K562 (cell line): ENCODE data around the gene ERCC2. TPM values are rescaled to one million over a fixed set of nuclear protein-coding genes. Genes with fewer than 3 reads are reported as not detected.
A peak's percentile ranks its signal among the peaks of the same experiment; 100 is the strongest.

ENCODE experiments used
- ATAC-seq: fragments of 200-7000 bp; cut with Tn5 transposase; 3 replicates; pipeline ENCODE4 v1.9.1; 2020; ENCODE audit warnings: moderate library complexity
- BruUV-seq: library from RNA; stranded (reverse); fragments of 400-500 nt; replicated peaks from 2 replicates; lab custom pipeline; 2021; lab: Mats Ljungman, UMichigan
- CTCF ChIA-PET: fragments of 300-600 bp; formaldehyde crosslinking; extraction: SDS; loops from one replicate; lab custom pipeline; 2021; ENCODE audit warnings: low intra/inter-chr PET ratio; lab: Yijun Ruan, JAX
- POLR2A ChIA-PET: fragments of 300-600, 350-650 bp; sonication (Branson Sonifier 250); formaldehyde crosslinking; extraction: SDS; loops from one replicate; lab custom pipeline; 2021; ENCODE audit warnings: antibody characterized with exemption, inconsistent platforms; lab: Yijun Ruan, JAX
- DNase-seq, 4 experiments: peaks; one replicate each; pipeline versions ENCODE4 v3.0.0 to v3.0.0-alpha.2; 2011 to 2018; ENCODE audit warnings: low spot score in 3 of 4, mixed read lengths in 3 of 4; ENCODE audit errors: extremely low read depth in 1 of 4
- FAIRE-seq: peaks from 2 replicates; lab custom pipeline; 2011; peaks lifted over from hg19 to GRCh38; lab: Jason Lieb, UNC
- H2AFZ ChIP-seq: 2 replicates; pipeline ENCODE4 v1.6.0; 2011; ENCODE audit warnings: low read depth, low read length, control low read depth, inconsistent platforms
- H3K27ac ChIP-seq: fragments of 200-600 bp; 3 replicates; pipeline ENCODE4 v1.8.0; 2011; ENCODE audit warnings: low read depth, mild to moderate bottlenecking, control low read depth, inconsistent platforms, low read length, moderate library complexity, mixed read lengths; ENCODE audit errors: extremely low read depth
- H3K27me3 ChIP-seq, 2 experiments: fragments of 300-600 bp in 1 of 2; 2 replicates in 1 of 2; 3 replicates in 1 of 2; pipeline versions ENCODE4 v1.6.0 to v1.8.0; 2011; ENCODE audit warnings: inconsistent platforms in 2 of 2, low read length in 2 of 2, mild to moderate bottlenecking in 1 of 2, mixed read lengths in 1 of 2, moderate library complexity in 1 of 2; ENCODE audit not compliant: control insufficient read depth in 2 of 2, insufficient read depth in 2 of 2
- H3K36me3 ChIP-seq: fragments of 300-600 bp; 3 replicates; pipeline ENCODE4 v1.8.0; 2011; ENCODE audit warnings: mild to moderate bottlenecking, low read length, inconsistent platforms; ENCODE audit not compliant: control insufficient read depth, insufficient read depth
- H3K4me1 ChIP-seq, 2 experiments: fragments of 200-600 bp in 1 of 2; replicated peaks in 1 of 2; 2 replicates in 1 of 2; 3 replicates in 1 of 2; pipeline versions ENCODE4 v1.5.1 to v1.8.0; 2011; ENCODE audit warnings: inconsistent platforms in 2 of 2, low read length in 2 of 2, mild to moderate bottlenecking in 1 of 2, mixed read lengths in 1 of 2, moderate library complexity in 1 of 2; ENCODE audit not compliant: control insufficient read depth in 2 of 2, insufficient read depth in 2 of 2
- H3K4me2 ChIP-seq: 2 replicates; pipeline ENCODE4 v1.6.1; 2011; ENCODE audit warnings: low read length, control low read depth, inconsistent platforms, mixed read lengths; ENCODE audit not compliant: insufficient read depth
- H3K4me3 ChIP-seq: fragments of 200-600 bp; sonication (generic), shearing (Covaris generic); 2 replicates; pipeline ENCODE4 v1.5.1; 2016; ENCODE audit warnings: control low read depth, inconsistent platforms
- H3K79me2 ChIP-seq: fragments of 200-600 bp; 3 replicates; pipeline ENCODE4 v1.8.0; 2011; ENCODE audit warnings: low read length, inconsistent platforms; ENCODE audit not compliant: control insufficient read depth, insufficient read depth
- H3K9ac ChIP-seq, 2 experiments: 2 replicates each; pipeline versions ENCODE4 v1.6.0 to v1.6.1; 2011; ENCODE audit warnings: low read depth in 2 of 2, low read length in 2 of 2, control low read depth in 1 of 2, inconsistent platforms in 1 of 2, mild to moderate bottlenecking in 1 of 2, mixed read lengths in 1 of 2; ENCODE audit not compliant: insufficient read depth in 1 of 2
- H3K9me1 ChIP-seq: one replicate; pipeline ENCODE4 v1.6.0; 2011; ENCODE audit warnings: inconsistent platforms, mild to moderate bottlenecking, low read length, moderate library complexity; ENCODE audit not compliant: control insufficient read depth, insufficient read depth
- H3K9me3 ChIP-seq: replicated peaks from 2 replicates; pipeline ENCODE4 v1.5.1; 2011; ENCODE audit warnings: low read depth, low read length, inconsistent platforms; ENCODE audit not compliant: control insufficient read depth, insufficient read depth
- H4K20me1 ChIP-seq: replicated peaks from 2 replicates; pipeline ENCODE4 v1.6.1; 2011; ENCODE audit warnings: low read length, inconsistent platforms, mixed read lengths; ENCODE audit not compliant: control insufficient read depth, insufficient read depth
- ATF1 ChIP-seq, 2 experiments: fragments of 450-650 bp in 1 of 2; IDR thresholded peaks; 2 replicates each; pipeline ENCODE4 v1.6.1; 2016; ENCODE audit warnings: missing compliant biosample characterization in 1 of 2, missing genetic modification characterization in 1 of 2
- ATF2 ChIP-seq: sonication (generic); formaldehyde crosslinking; IDR thresholded peaks from 2 replicates; pipeline ENCODE4 v1.8.1; 2022; ENCODE audit warnings: missing genetic modification reagents
- E2F4 ChIP-seq: sonication (generic); formaldehyde crosslinking; IDR thresholded peaks from 2 replicates; pipeline ENCODE4 v1.8.0; 2022; ENCODE audit warnings: mild to moderate bottlenecking, low read depth, missing genetic modification reagents
- ETV1 ChIP-seq: fragments of 450-650 bp; conservative IDR thresholded peaks from 2 replicates; pipeline ENCODE4 v1.6.1; 2016; ENCODE audit warnings: missing genetic modification characterization, control low read depth, low read depth, missing compliant biosample characterization
- GATAD2B ChIP-seq: fragments of 450-650 bp; IDR thresholded peaks from 2 replicates; pipeline ENCODE4 v1.6.1; 2017; ENCODE audit warnings: mild to moderate bottlenecking, borderline replicate concordance
- L3MBTL2 ChIP-seq: fragments of 450-650 bp; IDR thresholded peaks from 2 replicates; pipeline ENCODE4 v1.6.1; 2016; ENCODE audit warnings: mild to moderate bottlenecking, moderate library complexity
- PHB ChIP-seq: fragments of 250-450 bp; sonication (Bioruptor Pico); IDR thresholded peaks from 2 replicates; pipeline ENCODE4 v1.5.0; 2021
- POLR2A ChIP-seq: fragments of 450-650 bp; conservative IDR thresholded peaks from 2 replicates; pipeline ENCODE4 v1.6.1; 2016
- SRSF9 ChIP-seq: fragments of 200-400 bp; formaldehyde crosslinking; IDR thresholded peaks from 2 replicates; pipeline ENCODE4 v1.6.1; 2017; ENCODE audit warnings: low read depth, low read length, borderline replicate concordance
- THAP7 ChIP-seq: fragments of 250-450 bp; sonication (Bioruptor Pico); IDR thresholded peaks from 2 replicates; pipeline ENCODE4 v1.5.0; 2021
- ZBTB11 ChIP-seq, 3 experiments: fragments of 200-800 bp in 1 of 3; fragments of 250-450 bp in 1 of 3; fragments of 450-650 bp in 1 of 3; sonication (Bioruptor Pico) in 1 of 3; sonication (Bioruptor generic) in 1 of 3; formaldehyde crosslinking in 1 of 3; IDR thresholded peaks; 2 replicates each; pipeline versions ENCODE4 v1.6.1 to v1.8.0; 2016 to 2022; ENCODE audit warnings: mild to moderate bottlenecking in 2 of 3, missing genetic modification characterization in 2 of 3, missing compliant biosample characterization in 1 of 3, moderate library complexity in 1 of 3
- ZNF717 ChIP-seq: fragments of 250-450 bp; sonication (Bioruptor Pico); IDR thresholded peaks from 2 replicates; pipeline ENCODE4 v1.5.0; 2021
- WGBS: fragments of 100-300 bp; shearing (Covaris generic); methylation state at CpG from one replicate; pipeline ENCODE4 v1.1.6; 2016; ENCODE audit warnings: low coverage, mixed read lengths; ENCODE audit not compliant: insufficient coverage; ENCODE audit errors: missing lambda C conversion rate; 5-methylcytosine and 5-hydroxymethylcytosine counted together
- in situ Hi-C: fragments of 300-500 bp; cut with MboI; formaldehyde crosslinking; loops from 4 replicates; pipeline ENCODE4 v1.15.0; 2018; ENCODE audit warnings: inconsistent platforms, mixed read lengths
- intact Hi-C: fragments of 100-400 bp; cut with micrococcal nuclease; formaldehyde crosslinking; loops from 2 replicates; pipeline ENCODE4 v1.14.2; 2022
- polyA plus RNA-seq, 8 experiments: library from polyadenylated mRNA; depleted of rRNA in 4 of 8; stranded (reverse) in 5 of 8; unstranded in 3 of 8; fragments of >200 nt; fragmentation: Nextera tagmentation in 2 of 8; fragmentation: Illumina TruSeq in 1 of 8; extraction: Ambion mirVana in 2 of 8; extraction: Trizol in 1 of 8; gene quantifications; 2 replicates each; pipeline versions ENCODE4 v1.2.1 to v1.2.3, GENCODE V29; 2011 to 2014; ENCODE audit warnings: inconsistent platforms in 1 of 8, missing spikeins in 1 of 8
- total RNA-seq, 7 experiments: library from RNA; depleted of rRNA in 6 of 7; stranded (reverse); fragments of >200 nt in 6 of 7; fragmentation: Illumina TruSeq in 2 of 7; extraction: Trizol in 2 of 7; gene quantifications; 2 replicates each; pipeline versions ENCODE4 v1.2.1 to v1.2.3, GENCODE V29; 2011 to 2021; ENCODE audit warnings: low replicate concordance in 1 of 7
- TF ChIP-seq, protein P1 (sequence below): fragments of 250-450 bp; sonication (Bioruptor Pico); IDR thresholded peaks from 2 replicates; pipeline ENCODE4 v1.4.0; 2020; ENCODE audit warnings: borderline replicate concordance

The ERCC2 gene
- total and polyA plus RNA-seq, 9 of the 15 experiments (the other 6 are each of a cell fraction or from before 2014, with no cell fraction given), result 2.2 to 55.9 (median 23.4) TPM

GRCh38 chr19:45363861-45364459, 6.4 kb downstream of the ERCC2 start:
- ChIA-PET POLR2A (interaction anchor here (1.2 kb wide), 1 partner anchor 12 kb away, joined by 3 read pairs; no protein-coding TSS in a partner anchor), CTCF (no interaction called here)
- no peak overlapping the region; a peak in 1 of 4 replicates for H3K9ac ChIP-seq
- H4K20me1 ChIP-seq, result 0 out of 2 replicates have a peak, but pooled peaks cover 3% of the 10 kb centered on the region
- no TSS peak for BruUV-seq
- no peaks in the 10 kb centered on the region for H3K27me3 ChIP-seq
- TF ChIP-seq ZNF717 (CRISPR knock-in tag), result no peak
- no peak for TF ChIP-seq ATF2 (CRISPR knock-in tag)
- TF ChIP-seq PHB (CRISPR knock-in tag), result no peak
- no peak for TF ChIP-seq ATF1 (CRISPR knock-in tag; IDR thresholded peaks at IDR 0.05)
- TF ChIP-seq ATF1 (tag; IDR thresholded peaks at IDR 0.05), result no peak
- TF ChIP-seq GATAD2B, result no peak
- TF ChIP-seq THAP7, result no peak
- TF ChIP-seq L3MBTL2, result no peak
- TF ChIP-seq POLR2A, result no peak
- TF ChIP-seq ETV1 (tag), result no peak
- TF ChIP-seq E2F4 (CRISPR knock-in tag), result no peak
- TF ChIP-seq, protein P1, sequence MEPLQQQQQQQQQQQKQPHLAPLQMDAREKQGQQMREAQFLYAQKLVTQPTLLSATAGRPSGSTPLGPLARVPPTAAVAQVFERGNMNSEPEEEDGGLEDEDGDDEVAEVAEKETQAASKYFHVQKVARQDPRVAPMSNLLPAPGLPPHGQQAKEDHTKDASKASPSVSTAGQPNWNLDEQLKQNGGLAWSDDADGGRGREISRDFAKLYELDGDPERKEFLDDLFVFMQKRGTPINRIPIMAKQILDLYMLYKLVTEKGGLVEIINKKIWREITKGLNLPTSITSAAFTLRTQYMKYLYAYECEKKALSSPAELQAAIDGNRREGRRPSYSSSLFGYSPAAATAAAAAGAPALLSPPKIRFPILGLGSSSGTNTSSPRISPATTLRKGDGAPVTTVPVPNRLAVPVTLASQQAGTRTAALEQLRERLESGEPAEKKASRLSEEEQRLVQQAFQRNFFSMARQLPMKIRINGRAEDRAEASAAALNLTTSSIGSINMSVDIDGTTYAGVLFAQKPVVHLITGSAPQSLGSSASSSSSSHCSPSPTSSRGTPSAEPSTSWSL (CRISPR knock-in tag), result no peak
- TF ChIP-seq ZBTB11 (CRISPR knock-in tag; IDR thresholded peaks at IDR 0.05), result no peak
- TF ChIP-seq SRSF9, result no peak
- TF ChIP-seq, all 486 proteins: peak for 0
- in situ Hi-C loops (no loop called here), intact Hi-C loops (no loop called here)
- FAIRE-seq (no peak), ATAC-seq (no peak), DNase-seq (peak in 1 of 4 experiments; percentile 5)
- H3K4me1 ChIP-seq, result peaks cover 0 to 26% of the 10 kb centered on the region in 2 experiments; a peak in 3 of 5 replicates
- peaks cover 65% of the 10 kb centered on the region for H3K36me3 ChIP-seq
- peaks cover 6% of the 10 kb centered on the region for H3K79me2 ChIP-seq
- no peaks in the 10 kb centered on the region for H3K9me3 ChIP-seq
- H3K4me3 ChIP-seq, result no peak overlapping the region
- H3K9me1 ChIP-seq, result no peaks in the 10 kb centered on the region
- H3K27ac ChIP-seq, result no peak overlapping the region
- WGBS, result 98% methylated on average over 10 of the region's 44 CpGs
- H3K4me2 ChIP-seq, result no peak overlapping the region
- H2AFZ ChIP-seq, result no peak overlapping the region
